Inflammatory macrophage treated with lipopolysaccharide for 1 hour (primary cell): ENCODE measurements around the gene CLTB.
"Not testable (repeated sequence)": the region's sequence is repeated elsewhere in the genome, so short reads cannot be mapped to it uniquely, and the experiment has no call there.

Experiments used
- DNase-seq, 2 donors: peaks; one replicate each; pipeline ENCODE4 v3.0.0-alpha.2; 2020 to 2022

Gene CLTB

GRCh38 chr5:176426876-176427275 lies 10.5 kb upstream of the CLTB start:
- DNase-seq = no peak

- DNase-seq = no peak
Measured at GRCh38 chr5:176425791-176426190, 9.5 kb upstream of the CLTB start.

- no peak for DNase-seq
Measured at GRCh38 chr5:176425138-176425537, 8.8 kb upstream of the CLTB start.

- DNase-seq = no peak
Measured at GRCh38 chr5:176424181-176424580, 7.8 kb upstream of the CLTB start.

- no peak for DNase-seq
Measured at GRCh38 chr5:176420972-176421544, 4.7 kb upstream of the CLTB start.

GRCh38 chr5:176420086-176420485 lies 3.7 kb upstream of the CLTB start:
- DNase-seq = no peak

GRCh38 chr5:176418251-176418650 lies 1.9 kb upstream of the CLTB start:
- DNase-seq = no peak

GRCh38 chr5:176416965-176417364 lies 626 bp upstream of the CLTB start:
- no peak for DNase-seq

- DNase-seq = no peak
Measured at GRCh38 chr5:176415240-176415951, 943 bp downstream of the CLTB start.

GRCh38 chr5:176414704-176415103 lies 1.6 kb downstream of the CLTB start:
- no peak for DNase-seq

- no peak for DNase-seq
Measured at GRCh38 chr5:176413709-176414191, 2.6 kb downstream of the CLTB start.

GRCh38 chr5:176413255-176413565 lies 3.1 kb downstream of the CLTB start:
- DNase-seq = no peak

- DNase-seq = no peak
Measured at GRCh38 chr5:176412517-176413254, 3.7 kb downstream of the CLTB start.

- DNase-seq = no peak
Measured at GRCh38 chr5:176410486-176411180, 5.7 kb downstream of the CLTB start.

GRCh38 chr5:176409765-176410164 lies 6.6 kb downstream of the CLTB start:
- DNase-seq = no peak

- no peak for DNase-seq
Measured at GRCh38 chr5:176408590-176408989, 7.7 kb downstream of the CLTB start.

GRCh38 chr5:176408252-176408573 lies 8.1 kb downstream of the CLTB start:
- not testable (repeated sequence) for DNase-seq

- DNase-seq = no peak
Measured at GRCh38 chr5:176407456-176408251, 8.7 kb downstream of the CLTB start.

- no peak for DNase-seq
Measured at GRCh38 chr5:176406436-176407052, 9.8 kb downstream of the CLTB start.

GRCh38 chr5:176405656-176406435 lies 10.5 kb downstream of the CLTB start:
- DNase-seq = no peak
